ENCODE data around the gene PAPOLG. TPM values are rescaled to one million over a fixed set of nuclear protein-coding genes. Genes with fewer than 3 reads are reported as not detected.

Gene PAPOLG
- total and polyA plus RNA-seq, 4 experiments from 2014 or later = 9.4 to 40.3 (median 28.8) TPM

DNA sequence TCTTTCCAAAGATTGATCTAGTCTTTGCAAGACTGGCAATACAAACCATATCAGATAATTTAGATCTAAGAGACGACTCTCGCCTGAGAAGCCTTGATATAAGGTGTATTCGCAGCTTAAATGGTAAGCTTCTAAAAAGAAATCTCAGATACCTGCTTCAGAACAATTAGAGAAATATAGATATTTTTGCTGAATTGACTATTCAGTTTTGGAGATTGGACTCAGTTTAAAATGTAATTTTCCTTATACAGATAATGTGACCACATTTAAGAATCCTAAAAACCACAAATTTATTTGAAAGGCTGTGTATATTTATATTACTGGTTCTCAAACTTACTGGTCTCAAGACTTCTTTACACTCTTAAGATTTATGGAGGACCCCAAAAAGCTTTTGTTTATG, 15.4 kb downstream of the PAPOLG start:
- intact Hi-C loops (cut with micrococcal nuclease) = no loop called here
- H3K4me1 Mint-ChIP-seq = peaks cover 12 to 21% (median 14%) of the 10 kb centered on the region in 4 donors
- H3K27ac Mint-ChIP-seq = no peak overlapping the region
- Histone ChIP-seq H3K27ac (ENCODE audit: low read depth, low read length) (no peak overlapping the region), H3K4me1 (ENCODE audit: insufficient read depth, low read length) (no peaks in the 10 kb centered on the region), H3K36me3 (ENCODE audit: insufficient read depth, low read length) (peaks cover 58% of the 10 kb centered on the region), H3K27me3 (ENCODE audit: insufficient read depth, low read length) (no peaks in the 10 kb centered on the region), H3K9me3 (ENCODE audit: control insufficient read depth in 1 of 2, low read length in 2 of 2) (no peaks in the 10 kb centered on the region), H3K4me3 (ENCODE audit: low read length in 2 of 2) (no peak overlapping the region)
- no peaks in the 10 kb centered on the region for H3K27me3 Mint-ChIP-seq
- H3K4me3 Mint-ChIP-seq = no peak overlapping the region
- ChIA-PET POLR2A (ENCODE audit: partially characterized antibody) (no interaction called here), CTCF (ENCODE audit: partially characterized antibody) (interaction anchor here (1.2 kb wide), 1 partner anchor 34 kb away, joined by 3 read pairs; no protein-coding TSS in a partner anchor)
- peaks cover 55 to 73% of the 10 kb centered on the region in 2 donors for H3K36me3 Mint-ChIP-seq
- no peaks in the 10 kb centered on the region for H3K9me3 Mint-ChIP-seq
- no peak for DNase-seq

DNA sequence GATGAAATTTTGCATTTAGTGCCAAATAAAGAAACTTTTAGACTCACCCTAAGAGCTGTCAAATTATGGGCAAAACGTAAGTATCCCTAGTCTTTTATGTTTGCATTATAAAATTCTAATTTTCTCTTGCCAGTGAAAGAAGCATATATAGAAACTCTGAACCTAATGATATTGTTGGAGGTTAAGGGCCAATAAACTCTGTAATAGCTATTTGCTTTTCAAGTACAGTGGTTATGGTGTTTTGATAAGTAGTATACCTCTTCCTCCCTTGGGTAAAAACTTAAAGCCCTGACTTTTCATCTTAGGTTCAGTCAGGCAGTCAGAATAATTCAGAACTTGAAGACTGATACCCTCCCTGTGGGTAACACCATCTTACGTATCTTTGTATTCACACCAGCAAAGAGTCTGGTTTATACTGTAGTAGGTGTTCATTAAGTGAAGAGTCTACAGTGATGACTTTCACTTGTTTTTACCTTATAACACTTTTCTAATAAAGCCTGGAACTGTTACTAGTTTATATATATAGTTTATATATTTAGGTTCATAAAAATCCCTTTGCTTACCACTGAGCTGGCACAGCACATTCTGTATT, 19.1 kb downstream of the PAPOLG start:
- H3K27ac Mint-ChIP-seq = no peak overlapping the region
- no peak overlapping the region for H3K4me3 Mint-ChIP-seq
- peaks cover 0 to 2% (median 0%) of the 10 kb centered on the region in 8 donors for H3K9me3 Mint-ChIP-seq
- DNase-seq = no peak
- ChIA-PET CTCF (ENCODE audit: partially characterized antibody) (interaction anchor here (1.1 kb wide), 1 partner anchor 16 kb away, joined by 3 read pairs; no protein-coding TSS in a partner anchor), POLR2A (ENCODE audit: partially characterized antibody) (no interaction called here)
- Histone ChIP-seq H3K4me1 (ENCODE audit: insufficient read depth, low read length) (no peaks in the 10 kb centered on the region), H3K4me3 (ENCODE audit: low read length in 2 of 2) (no peak overlapping the region), H3K27ac (ENCODE audit: low read depth, low read length) (no peak overlapping the region), H3K27me3 (ENCODE audit: insufficient read depth, low read length) (no peaks in the 10 kb centered on the region), H3K9me3 (ENCODE audit: control insufficient read depth in 1 of 2, low read length in 2 of 2) (no peaks in the 10 kb centered on the region), H3K36me3 (ENCODE audit: insufficient read depth, low read length) (peaks cover 58% of the 10 kb centered on the region)
- peaks cover 55 to 77% of the 10 kb centered on the region in 2 donors for H3K36me3 Mint-ChIP-seq
- H3K27me3 Mint-ChIP-seq = no peaks in the 10 kb centered on the region
- intact Hi-C loops (cut with micrococcal nuclease) = no loop called here
- peaks cover 0 to 3% (median under 1%) of the 10 kb centered on the region in 4 donors for H3K4me1 Mint-ChIP-seq

DNA sequence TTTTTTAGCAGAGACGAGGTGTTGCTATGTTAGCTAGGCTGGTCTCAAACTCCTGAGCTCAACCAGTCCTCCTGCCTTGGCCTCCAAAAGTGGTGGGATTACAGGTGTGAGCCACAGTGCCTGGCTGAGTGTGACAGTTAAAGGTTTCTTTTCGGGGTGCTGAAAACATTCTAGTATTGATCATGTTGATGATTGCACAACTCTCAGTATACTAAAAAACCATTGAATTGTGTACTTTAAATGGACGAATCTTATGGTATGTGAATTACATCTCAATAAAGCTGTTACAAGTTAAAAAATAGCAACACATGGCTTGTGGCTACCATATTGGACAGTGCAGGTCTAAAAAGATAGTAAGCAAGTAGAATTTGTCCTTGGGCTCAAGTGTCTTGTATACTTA, 22.3 kb downstream of the PAPOLG start:
- no peak for DNase-seq
- no peaks in the 10 kb centered on the region for H3K27me3 ChIP-seq (ENCODE audit: insufficient read depth, low read length)
- no peak overlapping the region for H3K27ac ChIP-seq (ENCODE audit: low read depth, low read length)
- CTCF ChIA-PET (ENCODE audit: partially characterized antibody) = interaction anchor here (0.8 to 1.2 kb wide), 2 partner anchors 10 to 71 kb away, joined by 3 to 4 read pairs; no protein-coding TSS in a partner anchor
- H3K4me3 ChIP-seq (ENCODE audit: low read length in 2 of 2) = no peak overlapping the region
- H3K36me3 Mint-ChIP-seq = peaks cover 50 to 76% of the 10 kb centered on the region in 2 donors
- peaks cover 0 to 2% (median 0%) of the 10 kb centered on the region in 8 donors for H3K9me3 Mint-ChIP-seq
- H3K4me1 Mint-ChIP-seq = peaks cover 0 to 2% (median 0%) of the 10 kb centered on the region in 4 donors
- no peaks in the 10 kb centered on the region for H3K9me3 ChIP-seq (ENCODE audit: control insufficient read depth in 1 of 2, low read length in 2 of 2)
- no peaks in the 10 kb centered on the region for H3K27me3 Mint-ChIP-seq
- H3K27ac Mint-ChIP-seq = no peak overlapping the region
- H3K4me1 ChIP-seq (ENCODE audit: insufficient read depth, low read length) = no peaks in the 10 kb centered on the region
- POLR2A ChIA-PET (ENCODE audit: partially characterized antibody) = no interaction called here
- intact Hi-C loops (cut with micrococcal nuclease) = no loop called here
- H3K36me3 ChIP-seq (ENCODE audit: insufficient read depth, low read length) = peaks cover 65% of the 10 kb centered on the region
- no peak overlapping the region for H3K4me3 Mint-ChIP-seq

DNA sequence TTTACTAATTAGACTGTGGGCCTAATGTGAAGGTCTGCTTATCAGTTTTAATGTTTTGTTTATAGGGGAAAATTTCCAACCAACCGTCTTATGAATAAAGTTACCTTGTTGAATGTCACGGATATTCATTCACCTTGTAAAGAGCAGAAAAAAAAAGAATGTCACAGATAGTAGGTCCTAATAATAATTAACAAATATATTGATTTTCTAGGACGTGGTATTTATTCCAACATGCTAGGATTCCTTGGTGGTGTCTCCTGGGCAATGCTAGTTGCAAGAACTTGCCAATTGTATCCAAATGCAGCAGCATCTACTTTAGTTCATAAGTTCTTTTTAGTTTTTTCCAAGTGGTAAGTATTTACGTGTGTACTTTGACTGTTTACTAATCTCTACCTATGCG, 23.4 kb downstream of the PAPOLG start:
- no peaks in the 10 kb centered on the region for H3K9me3 ChIP-seq (ENCODE audit: control insufficient read depth in 1 of 2, low read length in 2 of 2)
- H3K36me3 ChIP-seq (ENCODE audit: insufficient read depth, low read length) = peaks cover 64% of the 10 kb centered on the region
- H3K4me3 ChIP-seq (ENCODE audit: low read length in 2 of 2) = no peak overlapping the region
- intact Hi-C loops (cut with micrococcal nuclease) = no loop called here
- ChIA-PET CTCF (ENCODE audit: partially characterized antibody) (no interaction called here), POLR2A (ENCODE audit: partially characterized antibody) (no interaction called here)
- Mint-ChIP-seq H3K9me3 (peaks cover 0 to 2% (median 0%) of the 10 kb centered on the region in 8 donors), H3K4me3 (no peak overlapping the region), H3K27ac (peak overlapping the region in 1 of 7 donors; percentile 50), H3K27me3 (no peaks in the 10 kb centered on the region), H3K36me3 (peaks cover 50 to 77% of the 10 kb centered on the region in 2 donors), H3K4me1 (peaks cover 0 to 2% (median 0%) of the 10 kb centered on the region in 4 donors)
- no peak for DNase-seq
- H3K4me1 ChIP-seq (ENCODE audit: insufficient read depth, low read length) = no peaks in the 10 kb centered on the region
- no peak overlapping the region for H3K27ac ChIP-seq (ENCODE audit: low read depth, low read length)
- no peaks in the 10 kb centered on the region for H3K27me3 ChIP-seq (ENCODE audit: insufficient read depth, low read length)

DNA sequence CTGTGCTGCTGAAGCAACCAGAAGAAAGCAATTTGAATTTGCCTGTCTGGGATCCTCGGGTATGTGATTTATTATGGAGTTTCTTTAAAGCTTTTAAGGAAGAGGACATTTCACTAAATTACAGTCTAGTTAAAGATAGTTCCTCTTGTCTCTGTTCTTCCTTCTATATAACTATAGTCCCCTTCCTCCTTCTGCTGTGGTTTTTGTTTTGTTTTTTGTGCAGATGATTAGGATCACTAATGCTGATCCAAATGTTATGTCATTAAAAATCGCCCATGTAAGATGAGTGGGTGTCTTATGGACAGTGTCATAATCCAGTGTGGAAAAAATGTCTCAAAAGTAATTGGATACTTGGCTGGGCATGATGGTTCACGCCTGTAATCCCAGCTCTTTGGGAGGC, 24.7 kb downstream of the PAPOLG start:
- Histone ChIP-seq H3K27me3 (ENCODE audit: insufficient read depth, low read length) (no peaks in the 10 kb centered on the region), H3K27ac (ENCODE audit: low read depth, low read length) (no peak overlapping the region), H3K36me3 (ENCODE audit: insufficient read depth, low read length) (peaks cover 61% of the 10 kb centered on the region), H3K9me3 (ENCODE audit: control insufficient read depth in 1 of 2, low read length in 2 of 2) (no peaks in the 10 kb centered on the region), H3K4me3 (ENCODE audit: low read length in 2 of 2) (no peak overlapping the region), H3K4me1 (ENCODE audit: insufficient read depth, low read length) (no peaks in the 10 kb centered on the region)
- H3K27me3 Mint-ChIP-seq = no peaks in the 10 kb centered on the region
- POLR2A ChIA-PET (ENCODE audit: partially characterized antibody) = no interaction called here
- intact Hi-C loops (cut with micrococcal nuclease) = no loop called here
- H3K4me3 Mint-ChIP-seq = no peak overlapping the region
- CTCF ChIA-PET (ENCODE audit: partially characterized antibody) = no interaction called here
- DNase-seq = no peak
- H3K4me1 Mint-ChIP-seq = peaks cover 0 to 2% (median 0%) of the 10 kb centered on the region in 4 donors
- peaks cover 0 to 2% (median 0%) of the 10 kb centered on the region in 8 donors for H3K9me3 Mint-ChIP-seq
- peaks cover 43 to 78% of the 10 kb centered on the region in 2 donors for H3K36me3 Mint-ChIP-seq
- H3K27ac Mint-ChIP-seq = peak overlapping the region in 2 of 7 donors; percentile 11 to 36

DNA sequence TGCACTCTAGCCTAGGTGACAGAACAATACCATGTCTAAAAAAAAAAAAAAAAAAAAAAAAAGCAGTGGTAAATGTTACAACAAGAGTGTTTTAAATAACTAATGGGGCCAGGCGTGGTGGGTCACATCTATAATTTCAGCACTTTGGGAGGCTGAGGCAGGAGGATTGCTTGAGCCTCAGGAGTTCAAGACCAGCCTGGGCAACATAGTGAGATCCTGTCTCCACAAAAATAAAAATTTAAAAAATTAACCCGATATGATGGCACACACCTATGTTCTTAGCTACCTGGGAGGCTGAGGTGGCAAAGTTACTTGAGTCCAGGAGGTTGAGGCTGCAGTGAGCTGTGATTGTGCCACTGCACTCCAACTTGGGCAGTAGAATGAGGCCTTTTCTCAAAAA, 37.1 kb downstream of the PAPOLG start:
- H3K4me3 Mint-ChIP-seq = no peak overlapping the region
- Histone ChIP-seq H3K27me3 (ENCODE audit: insufficient read depth, low read length) (no peaks in the 10 kb centered on the region), H3K36me3 (ENCODE audit: insufficient read depth, low read length) (peaks cover 53% of the 10 kb centered on the region), H3K27ac (ENCODE audit: low read depth, low read length) (no peak overlapping the region), H3K4me3 (ENCODE audit: low read length in 2 of 2) (no peak overlapping the region), H3K4me1 (ENCODE audit: insufficient read depth, low read length) (peaks cover 4% of the 10 kb centered on the region), H3K9me3 (ENCODE audit: control insufficient read depth in 1 of 2, low read length in 2 of 2) (no peaks in the 10 kb centered on the region)
- H3K27ac Mint-ChIP-seq = no peak overlapping the region
- H3K36me3 Mint-ChIP-seq = peaks cover 56 to 72% of the 10 kb centered on the region in 2 donors
- H3K27me3 Mint-ChIP-seq = no peaks in the 10 kb centered on the region
- CTCF ChIA-PET (ENCODE audit: partially characterized antibody) = interaction anchor here (0.6 to 2.1 kb wide), 3 partner anchors 12 to 206 kb away, joined by 4 to 38 read pairs (median 5); no protein-coding TSS in a partner anchor
- no peaks in the 10 kb centered on the region for H3K9me3 Mint-ChIP-seq
- peaks cover 5 to 13% (median 9%) of the 10 kb centered on the region in 4 donors for H3K4me1 Mint-ChIP-seq
- POLR2A ChIA-PET (ENCODE audit: partially characterized antibody) = no interaction called here
- DNase-seq = no peak
- intact Hi-C loops (cut with micrococcal nuclease) = no loop called here

DNA sequence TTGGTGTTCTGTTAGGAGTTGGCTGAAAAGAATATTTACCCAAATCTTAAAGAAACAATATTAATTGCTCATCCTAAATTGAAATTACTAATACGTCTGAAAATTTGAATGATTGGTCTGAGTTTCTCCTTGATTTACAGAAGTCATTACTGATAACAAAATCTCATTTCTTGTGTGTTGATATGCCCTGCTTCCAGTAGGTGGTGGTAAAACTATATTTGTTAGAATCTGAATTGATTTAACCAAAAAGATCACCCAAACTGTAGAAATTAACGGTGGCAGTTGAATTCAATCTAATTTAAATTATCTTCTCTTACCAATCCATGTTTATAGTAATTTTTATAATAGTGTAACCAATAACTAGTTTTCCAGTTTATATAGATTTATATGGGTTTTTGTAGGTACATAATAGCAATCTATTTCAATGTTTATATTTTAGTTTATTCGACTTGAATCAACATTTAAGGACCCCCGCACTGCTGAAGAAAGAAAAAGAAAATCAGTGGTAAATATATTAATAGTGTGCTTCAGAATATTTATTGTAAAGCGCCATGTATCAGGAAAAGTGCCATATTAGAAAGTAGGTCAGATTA, 38.3 kb downstream of the PAPOLG start:
- H3K4me3 ChIP-seq (ENCODE audit: low read length in 2 of 2) = no peak overlapping the region
- H3K4me1 ChIP-seq (ENCODE audit: insufficient read depth, low read length) = peaks cover 4% of the 10 kb centered on the region
- no peaks in the 10 kb centered on the region for H3K9me3 ChIP-seq (ENCODE audit: control insufficient read depth in 1 of 2, low read length in 2 of 2)
- peak overlapping the region in 4 of 7 donors; percentile 10 to 57 (median 46) for H3K27ac Mint-ChIP-seq
- intact Hi-C loops (cut with micrococcal nuclease) = loop anchor here (1.0 kb wide), 1 partner anchor 205 kb away; no protein-coding TSS in a partner anchor
- H3K4me3 Mint-ChIP-seq = no peak overlapping the region
- H3K36me3 Mint-ChIP-seq = peaks cover 53 to 73% of the 10 kb centered on the region in 2 donors
- no peaks in the 10 kb centered on the region for H3K9me3 Mint-ChIP-seq
- H3K36me3 ChIP-seq (ENCODE audit: insufficient read depth, low read length) = peaks cover 50% of the 10 kb centered on the region
- ChIA-PET CTCF (ENCODE audit: partially characterized antibody) (interaction anchor here (2.1 kb wide), 1 partner anchor 205 kb away, joined by 38 read pairs; no protein-coding TSS in a partner anchor), POLR2A (ENCODE audit: partially characterized antibody) (no interaction called here)
- DNase-seq = peak in 4 of 5 donors; percentile 43 to 49 (median 45)
- H3K27me3 Mint-ChIP-seq = no peaks in the 10 kb centered on the region
- peaks cover 5 to 13% (median 9%) of the 10 kb centered on the region in 4 donors for H3K4me1 Mint-ChIP-seq
- no peak overlapping the region for H3K27ac ChIP-seq (ENCODE audit: low read depth, low read length)
- no peaks in the 10 kb centered on the region for H3K27me3 ChIP-seq (ENCODE audit: insufficient read depth, low read length)
